ENCODE data around the gene KCNN3.

The KCNN3 gene

GRCh38 chr1:154666051-154666790 is 203.9 kb downstream of the KCNN3 start:
- DNase-seq (ENCODE audit: low read depth): no peak
- no peak overlapping the region for H3K4me3 ChIP-seq (ENCODE audit: low read depth, low read length)
- TF ChIP-seq CTCF (conservative IDR thresholded peaks at IDR 0.05; ENCODE audit: low read depth, low read length): no peak

GRCh38 chr1:154664331-154665002 is 205.6 kb downstream of the KCNN3 start:
- no peak overlapping the region for H3K4me3 ChIP-seq (ENCODE audit: low read depth, low read length)
- no peak for DNase-seq (ENCODE audit: low read depth)
- no peak for TF ChIP-seq CTCF (conservative IDR thresholded peaks at IDR 0.05; ENCODE audit: low read depth, low read length)

- no peak for TF ChIP-seq CTCF (conservative IDR thresholded peaks at IDR 0.05; ENCODE audit: low read depth, low read length)
- DNase-seq (ENCODE audit: low read depth): no peak
- no peak overlapping the region for H3K4me3 ChIP-seq (ENCODE audit: low read depth, low read length)
These were observed 206.5 kb downstream of the KCNN3 start for GRCh38 chr1:154663471-154664060.

GRCh38 chr1:154661110-154661509 is 209.0 kb downstream of the KCNN3 start:
- TF ChIP-seq CTCF (conservative IDR thresholded peaks at IDR 0.05; ENCODE audit: low read depth, low read length): no peak
- H3K4me3 ChIP-seq (ENCODE audit: low read depth, low read length): no peak overlapping the region
- DNase-seq (ENCODE audit: low read depth): no peak

GRCh38 chr1:154659823-154660592 is 210.1 kb downstream of the KCNN3 start:
- DNase-seq (ENCODE audit: low read depth): no peak
- H3K4me3 ChIP-seq (ENCODE audit: low read depth, low read length): no peak overlapping the region
- TF ChIP-seq CTCF (conservative IDR thresholded peaks at IDR 0.05; ENCODE audit: low read depth, low read length): no peak

DNA sequence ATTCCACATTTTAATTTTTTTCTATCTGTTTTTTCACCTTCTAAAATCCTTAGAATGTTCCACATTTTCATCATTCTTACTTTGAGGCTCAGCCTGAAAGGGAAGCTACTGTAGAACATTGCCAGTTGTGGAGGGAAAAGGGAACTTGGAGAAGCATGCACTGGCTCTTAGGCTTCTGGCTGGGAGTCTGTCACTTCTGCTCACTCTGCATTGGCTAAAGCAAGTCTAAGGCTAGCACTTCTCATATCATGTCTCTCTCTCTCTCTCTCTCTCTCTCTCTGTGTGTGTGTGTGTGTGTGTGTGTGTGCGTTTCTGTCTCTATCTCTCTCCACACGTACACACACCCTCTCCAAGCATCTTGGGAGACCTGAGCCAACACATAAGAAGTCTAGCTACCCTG is 212.5 kb downstream of the KCNN3 start:
- no peak overlapping the region for H3K4me3 ChIP-seq (ENCODE audit: low read depth, low read length)
- DNase-seq (ENCODE audit: low read depth): no peak
- TF ChIP-seq CTCF (conservative IDR thresholded peaks at IDR 0.05; ENCODE audit: low read depth, low read length): no peak

All from choroid plexus epithelial cell (primary cell).